Activated CD4-positive, CD25-positive, alpha-beta regulatory T cell treated with anti-CD3 and anti-CD28 coated beads, Interleukin-2, amount 50 U/mL, for 72 hours (primary cell): ENCODE data around the gene LSM14A.
"Not testable (repeated sequence)": the region's sequence is repeated elsewhere in the genome, so short reads cannot be mapped to it uniquely, and the experiment has no call there.

ENCODE experiments used
- DNase-seq: peaks from one replicate; pipeline ENCODE4 v3.0.0; 2021

The LSM14A gene

DNA sequence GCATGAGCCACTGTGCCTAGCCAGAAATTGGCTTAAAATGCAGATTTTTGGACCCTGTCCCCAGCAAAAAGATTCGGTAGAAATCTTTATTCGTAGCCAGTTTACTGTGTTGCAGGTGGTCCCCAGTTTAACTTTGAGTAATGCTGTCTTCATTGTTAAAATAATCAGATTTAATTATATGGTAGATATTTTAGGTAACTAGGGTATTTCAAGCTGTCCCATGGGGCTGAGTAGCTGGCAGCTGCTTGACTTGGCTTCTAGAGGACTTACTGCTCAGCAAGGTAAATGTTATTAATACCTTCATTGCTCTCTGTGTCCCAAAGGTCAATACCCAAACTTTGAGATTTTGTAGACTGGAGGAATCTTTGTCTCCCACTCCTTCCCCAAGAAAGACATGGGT is 21.1 kb downstream of the LSM14A start:
- DNase-seq, result no peak

- DNase-seq, result no peak
These were observed 21.6 kb downstream of the LSM14A start for GRCh38 chr19:34193876-34194275.

DNA sequence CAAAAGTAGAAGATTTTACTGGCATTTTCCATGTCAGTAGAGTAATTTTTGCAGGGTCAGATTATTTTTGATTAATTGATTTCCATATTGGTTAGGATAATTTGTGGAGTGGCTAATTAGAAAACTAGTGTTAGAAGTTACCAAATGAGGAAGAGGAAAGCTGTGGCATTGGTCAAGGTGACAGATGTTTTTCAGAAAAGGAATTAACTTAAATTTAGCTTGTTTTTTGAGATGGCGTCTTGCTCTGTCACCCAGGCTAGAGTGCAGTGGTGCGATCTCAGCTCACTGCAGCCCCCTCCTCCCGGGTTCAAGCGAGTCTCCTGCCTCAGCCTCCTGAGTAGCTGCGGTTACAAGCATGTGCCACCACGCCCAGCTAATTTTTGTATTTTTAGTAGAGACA is 28.8 kb downstream of the LSM14A start:
- DNase-seq, result no peak

DNA sequence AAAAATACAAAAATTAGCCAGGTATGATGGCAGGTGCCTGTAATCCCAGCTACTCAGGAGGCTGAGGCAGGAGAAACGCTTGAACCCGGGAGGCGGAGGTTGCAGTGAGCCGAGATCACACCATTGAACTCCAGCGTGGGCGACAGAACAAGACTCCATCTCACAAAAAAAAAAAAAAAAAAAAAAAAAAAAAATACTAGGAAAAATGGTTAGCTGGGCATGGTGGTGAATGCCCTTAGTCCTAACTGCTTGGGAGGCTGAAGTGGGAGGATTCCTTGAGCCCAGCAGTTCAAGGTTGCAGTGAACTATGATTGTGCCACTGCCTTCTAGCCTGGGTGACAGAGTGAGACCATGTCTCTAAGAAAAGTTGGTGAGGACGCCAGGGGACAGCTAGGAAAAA is 33.0 kb downstream of the LSM14A start:
- not testable (repeated sequence) for DNase-seq

DNA sequence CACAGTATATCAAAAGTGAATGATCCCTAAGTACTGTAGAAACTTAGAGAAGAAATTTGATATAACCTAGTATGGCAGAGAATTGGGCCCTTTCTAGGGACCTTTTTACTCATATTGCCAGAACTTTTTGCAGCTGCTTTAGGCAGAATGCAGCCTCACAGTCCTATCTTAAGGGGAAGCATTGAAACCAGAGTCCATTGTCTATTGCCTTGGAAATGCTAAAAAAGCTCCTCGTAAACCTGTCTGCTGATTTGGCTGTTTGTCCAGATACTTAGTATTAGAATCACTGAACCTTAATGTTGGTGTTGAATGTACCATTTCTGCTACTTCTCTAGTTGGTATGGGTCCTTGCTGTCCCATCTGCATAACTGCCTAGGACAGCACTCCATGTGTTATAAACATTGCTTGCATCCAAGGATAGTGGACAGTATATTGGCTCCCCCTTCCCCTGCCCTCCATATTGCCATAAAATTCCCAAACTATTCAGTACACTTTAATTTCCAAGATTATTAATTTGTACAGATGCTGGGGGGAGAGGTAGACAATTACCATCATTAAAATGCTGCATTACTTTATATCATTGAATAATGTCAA is 36.1 kb downstream of the LSM14A start:
- DNase-seq, result no peak

GRCh38 chr19:34209726-34210125 is 37.4 kb downstream of the LSM14A start:
- no peak for DNase-seq

DNA sequence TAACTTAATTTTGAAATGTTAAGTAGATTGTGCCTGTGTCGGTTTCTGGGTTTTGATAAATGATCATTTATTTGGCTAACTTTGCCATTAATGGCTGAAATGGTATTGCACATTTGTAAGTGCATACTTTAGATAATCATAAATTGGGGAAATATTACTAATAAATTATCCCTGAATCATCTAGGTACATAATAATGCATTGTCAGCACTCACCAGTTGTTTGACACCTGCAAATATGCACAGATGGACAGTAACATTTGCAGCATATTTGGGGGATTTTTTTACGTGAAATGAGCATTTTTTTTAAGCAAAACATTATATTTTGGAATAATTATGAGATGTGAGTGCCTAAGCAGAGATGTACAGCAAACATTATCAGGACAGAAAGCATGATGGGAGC is 41.0 kb downstream of the LSM14A start:
- DNase-seq, result no peak

GRCh38 chr19:34214040-34214439 is 41.7 kb downstream of the LSM14A start:
- DNase-seq, result no peak

DNA sequence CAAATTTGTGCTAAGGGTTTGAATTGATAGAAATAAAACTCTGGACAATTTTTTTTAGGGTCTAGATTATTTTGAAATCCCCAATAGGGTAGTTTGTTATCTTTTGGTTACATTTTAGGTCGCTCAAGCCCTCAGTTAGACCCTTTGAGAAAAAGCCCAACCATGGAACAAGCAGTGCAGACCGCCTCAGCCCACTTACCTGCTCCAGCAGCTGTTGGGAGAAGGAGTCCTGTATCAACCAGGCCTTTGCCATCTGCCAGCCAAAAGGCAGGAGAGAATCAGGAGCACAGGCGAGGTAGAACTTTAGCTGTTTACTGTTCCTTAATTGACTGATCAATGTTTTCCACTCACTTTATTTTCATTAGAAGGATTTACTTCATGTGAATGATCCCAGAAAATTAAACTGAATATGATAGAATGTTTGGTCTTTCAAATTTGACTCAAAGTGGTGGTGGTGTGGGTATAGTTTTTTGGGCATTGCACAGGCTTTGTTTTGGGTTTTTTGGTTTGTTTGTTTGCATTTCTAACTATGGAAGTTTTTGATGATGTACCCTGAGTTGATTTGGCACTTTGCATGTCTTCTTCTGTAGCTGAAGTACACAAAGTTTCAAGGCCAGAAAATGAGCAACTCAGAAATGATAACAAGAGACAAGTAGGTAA is 42.8 kb downstream of the LSM14A start:
- no peak for DNase-seq

- no peak for DNase-seq
These were observed 43.3 kb downstream of the LSM14A start for GRCh38 chr19:34215666-34216038.

- DNase-seq, result not testable (repeated sequence)
These were observed 44.5 kb downstream of the LSM14A start for GRCh38 chr19:34216745-34217219.

DNA sequence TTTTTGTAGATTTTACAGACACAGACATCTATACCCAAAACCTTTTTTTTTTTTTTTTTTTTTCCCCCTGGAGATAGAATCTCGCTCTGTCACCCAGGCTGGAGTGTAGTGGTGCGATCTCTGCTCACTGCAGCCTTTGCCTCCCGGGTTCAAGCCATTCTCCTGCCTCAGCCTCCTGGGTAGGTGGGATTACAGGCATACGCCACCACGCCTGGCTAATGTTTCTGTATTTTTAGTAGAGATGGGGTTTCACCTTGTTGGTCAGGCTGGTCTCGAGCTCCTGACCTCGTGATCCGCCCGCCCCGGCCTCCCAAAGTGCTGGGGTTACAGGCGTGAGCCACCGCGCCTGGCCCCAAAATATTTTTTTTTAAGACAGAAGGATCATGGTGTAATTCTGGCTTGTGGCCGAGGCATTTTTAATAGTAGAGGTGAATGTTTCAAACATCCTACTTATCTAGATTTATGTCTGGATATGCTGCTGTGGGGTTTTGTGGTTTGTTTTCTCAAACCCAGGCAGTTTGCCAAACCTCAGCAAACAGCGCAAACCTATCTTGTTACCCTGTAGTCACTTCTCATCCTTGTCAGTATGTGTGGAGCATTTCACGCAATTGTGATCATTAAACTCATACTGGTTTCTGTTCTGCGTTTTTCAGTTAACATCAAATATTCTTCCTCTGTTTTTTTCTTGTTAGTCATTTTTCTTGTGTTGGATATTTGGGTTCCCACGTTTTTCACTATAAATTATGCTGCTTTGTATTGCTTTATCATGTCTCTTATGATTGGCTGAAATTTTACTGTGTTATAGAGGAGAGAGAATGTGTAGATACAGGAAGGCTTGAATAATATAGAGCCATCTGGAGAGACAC is 45.9 kb downstream of the LSM14A start:
- no peak for DNase-seq

DNA sequence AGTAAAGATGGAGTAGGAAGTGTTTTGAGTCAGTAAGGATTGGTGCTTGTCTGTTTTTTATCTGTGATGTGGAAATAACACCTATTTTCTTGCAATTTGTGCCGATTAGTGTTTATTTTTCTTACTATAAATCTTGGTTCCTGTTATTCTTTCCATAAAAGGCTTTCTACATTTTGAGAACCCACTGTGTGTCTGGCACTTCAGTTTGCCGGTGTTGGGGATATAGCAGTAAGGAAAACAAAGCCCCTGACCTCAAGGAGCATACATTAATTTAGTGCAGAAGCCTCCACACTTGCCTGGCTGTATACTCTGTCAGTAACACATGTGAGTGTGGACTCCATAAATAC is 46.5 kb downstream of the LSM14A start:
- no peak for DNase-seq

GRCh38 chr19:34220472-34221063 is 48.3 kb downstream of the LSM14A start:
- DNase-seq, result peak; percentile 54

- DNase-seq, result no peak
These were observed 50.1 kb downstream of the LSM14A start for GRCh38 chr19:34222386-34222785.

- DNase-seq, result no peak
These were observed 52.8 kb downstream of the LSM14A start for GRCh38 chr19:34224996-34225658.

DNA sequence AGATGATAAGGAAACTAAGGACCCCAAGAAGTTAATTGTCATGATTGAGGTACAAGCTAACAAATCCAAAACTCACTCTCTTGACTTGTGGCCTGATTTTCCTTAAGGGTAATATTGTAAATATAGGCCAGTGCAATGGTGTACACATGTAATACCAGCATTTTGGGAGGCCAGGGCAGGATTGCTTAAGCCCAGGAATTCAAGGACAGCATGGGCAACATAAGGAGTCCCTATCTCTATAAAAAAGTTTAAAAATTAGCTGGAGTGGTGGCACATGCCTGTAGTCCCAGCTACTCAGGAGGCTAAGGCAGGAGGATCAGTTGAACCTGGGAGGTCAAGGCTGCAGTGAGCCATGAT is 53.3 kb downstream of the LSM14A start:
- DNase-seq, result no peak

- DNase-seq, result no peak
These were observed 53.7 kb downstream of the LSM14A start for GRCh38 chr19:34226036-34226435.

DNA sequence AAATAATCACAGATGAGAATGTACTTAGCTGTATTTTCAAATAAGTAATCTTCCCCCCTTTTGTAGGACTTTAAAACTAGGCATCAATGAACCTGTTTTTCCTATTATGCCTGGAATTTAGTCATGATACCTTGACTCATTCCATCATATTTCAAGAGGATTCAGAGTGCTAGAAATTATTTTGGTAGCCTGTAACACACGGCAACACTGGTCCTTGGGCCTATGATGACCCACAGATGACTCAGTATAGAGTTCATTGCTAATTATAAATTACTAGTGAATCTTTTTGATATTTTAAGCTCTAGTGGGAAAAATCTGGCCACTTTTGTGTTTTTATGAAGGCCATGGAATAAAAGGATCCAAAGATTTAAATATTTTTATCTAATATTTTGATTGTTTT is 56.0 kb downstream of the LSM14A start:
- DNase-seq, result no peak

DNA sequence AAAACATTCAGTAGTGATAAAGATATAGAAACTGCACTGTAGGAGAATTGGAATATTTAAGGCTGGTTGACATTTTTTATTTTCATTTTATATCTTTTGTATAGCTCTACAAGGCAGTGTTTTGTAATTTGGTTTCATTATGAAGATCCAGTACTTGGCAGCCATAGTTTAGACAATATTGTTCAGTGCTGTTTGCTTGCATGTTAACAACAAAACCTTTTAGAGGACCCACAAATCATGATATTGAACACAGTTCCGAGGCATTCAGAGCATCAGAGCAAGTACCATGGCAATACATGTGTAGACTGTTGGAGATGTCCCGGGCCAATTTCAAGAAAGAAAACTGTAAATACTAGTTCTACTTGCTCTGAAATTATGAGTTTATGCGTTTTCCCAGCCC is 56.5 kb downstream of the LSM14A start:
- DNase-seq, result no peak

DNA sequence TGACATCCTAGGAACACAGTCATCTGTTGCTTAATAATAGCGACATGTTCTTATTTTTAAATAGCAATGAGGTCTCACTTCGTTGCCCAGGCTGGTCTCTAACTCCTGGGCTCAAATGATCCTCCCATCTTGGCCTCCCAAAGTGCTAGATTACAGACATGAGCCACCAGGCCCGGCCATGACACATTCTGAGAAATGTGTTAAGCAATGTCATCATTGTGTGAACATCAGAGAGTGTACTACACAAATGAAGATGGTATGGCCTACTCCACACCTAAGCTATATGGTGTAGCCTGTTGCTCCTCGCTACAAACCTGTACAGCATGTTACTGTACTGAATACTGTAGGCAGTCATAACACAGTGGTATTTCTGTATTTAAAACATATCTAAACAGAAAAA is 57.4 kb downstream of the LSM14A start:
- no peak for DNase-seq

GRCh38 chr19:34230820-34231219 is 58.5 kb downstream of the LSM14A start:
- no peak for DNase-seq

GRCh38 chr19:34231439-34231838 is 59.1 kb downstream of the LSM14A start:
- DNase-seq, result no peak
